ENCODE data around the gene SKOR1. TPM values are rescaled to one million over a fixed set of nuclear protein-coding genes. Genes with fewer than 3 reads are reported as not detected.

The SKOR1 gene
- total RNA-seq, 1 donor from 2014 or later: under 0.01 TPM

- no peak for DNase-seq (ENCODE audit: low read depth in 2 of 2)
These were observed 30.3 kb upstream of the SKOR1 start for GRCh38 chr15:67794832-67795574.

GRCh38 chr15:67796196-67797127 lies 28.8 kb upstream of the SKOR1 start:
- peak in 1 of 2 donors; percentile 59 for DNase-seq (ENCODE audit: low read depth in 2 of 2)

- peak in 1 of 2 donors; percentile 36 for DNase-seq (ENCODE audit: low read depth in 2 of 2)
These were observed 25.5 kb upstream of the SKOR1 start for GRCh38 chr15:67799801-67800205.

- no peak for DNase-seq (ENCODE audit: low read depth in 2 of 2)
These were observed 24.2 kb upstream of the SKOR1 start for GRCh38 chr15:67801142-67801541.

- no peak for DNase-seq (ENCODE audit: low read depth in 2 of 2)
These were observed 23.1 kb upstream of the SKOR1 start for GRCh38 chr15:67801926-67802914.

GRCh38 chr15:67803299-67803698 lies 22.0 kb upstream of the SKOR1 start:
- no peak for DNase-seq (ENCODE audit: low read depth in 2 of 2)

GRCh38 chr15:67803996-67804843 lies 21.1 kb upstream of the SKOR1 start:
- DNase-seq (ENCODE audit: low read depth in 2 of 2): no peak

GRCh38 chr15:67805008-67805665 lies 20.2 kb upstream of the SKOR1 start:
- no peak for DNase-seq (ENCODE audit: low read depth in 2 of 2)

GRCh38 chr15:67805666-67806516 lies 19.4 kb upstream of the SKOR1 start:
- DNase-seq (ENCODE audit: low read depth in 2 of 2): no peak

- DNase-seq (ENCODE audit: low read depth in 2 of 2): no peak
These were observed 18.8 kb upstream of the SKOR1 start for GRCh38 chr15:67806536-67806935.

- no peak for DNase-seq (ENCODE audit: low read depth in 2 of 2)
These were observed 18.2 kb upstream of the SKOR1 start for GRCh38 chr15:67807141-67807540.

GRCh38 chr15:67807836-67808235 lies 17.5 kb upstream of the SKOR1 start:
- no peak for DNase-seq (ENCODE audit: low read depth in 2 of 2)

GRCh38 chr15:67808821-67809220 lies 16.5 kb upstream of the SKOR1 start:
- no peak for DNase-seq (ENCODE audit: low read depth in 2 of 2)

GRCh38 chr15:67809441-67809840 lies 15.9 kb upstream of the SKOR1 start:
- no peak for DNase-seq (ENCODE audit: low read depth in 2 of 2)

GRCh38 chr15:67809866-67810265 lies 15.4 kb upstream of the SKOR1 start:
- no peak for DNase-seq (ENCODE audit: low read depth in 2 of 2)

GRCh38 chr15:67812241-67812644 lies 13.1 kb upstream of the SKOR1 start:
- no peak for DNase-seq (ENCODE audit: low read depth in 2 of 2)

GRCh38 chr15:67813104-67813634 lies 12.1 kb upstream of the SKOR1 start:
- no peak for DNase-seq (ENCODE audit: low read depth in 2 of 2)

GRCh38 chr15:67815036-67815592 lies 10.2 kb upstream of the SKOR1 start:
- DNase-seq (ENCODE audit: low read depth in 2 of 2): no peak
